ENCODE results near the gene TPGS2. TPM values are rescaled to one million over a fixed set of nuclear protein-coding genes. Genes with fewer than 3 reads are reported as not detected.

Gene TPGS2
- polyA plus RNA-seq, 2 of the 4 experiments (the other 2 are of a cell fraction): 71.9 to 143 TPM

DNA sequence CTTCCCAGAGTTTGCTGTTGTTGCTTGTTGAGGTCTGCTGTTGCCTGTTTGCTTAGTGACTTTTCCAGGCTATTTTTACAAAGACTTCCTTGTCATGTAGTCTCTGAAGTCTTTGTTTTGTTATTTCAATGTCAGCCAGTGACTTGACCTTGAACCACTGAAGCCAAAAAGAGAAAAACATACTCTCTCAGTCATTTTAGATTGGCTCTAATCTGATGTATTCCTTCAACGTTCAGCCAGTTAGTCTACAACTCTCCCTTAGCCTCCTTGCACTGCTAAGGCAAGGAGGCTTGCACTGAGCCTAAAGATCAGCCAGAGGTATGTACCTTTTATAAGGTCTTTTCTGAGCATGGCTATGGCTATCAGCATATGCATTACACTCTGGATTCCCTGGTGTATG lies 28.0 kb upstream of the TPGS2 start:
- CTCF ChIA-PET: no interaction called here
- ATAC-seq (no peak), DNase-seq (ENCODE audit: low read depth in 1 of 2, low spot score in 1 of 2) (no peak), FAIRE-seq (no peak)
- TF ChIP-seq HDAC2 (IDR thresholded peaks at IDR 0.05): no peak
- TF ChIP-seq ELK1 (IDR thresholded peaks at IDR 0.05; ENCODE audit: low read depth, low read length): no peak
- TF ChIP-seq, protein P1, sequence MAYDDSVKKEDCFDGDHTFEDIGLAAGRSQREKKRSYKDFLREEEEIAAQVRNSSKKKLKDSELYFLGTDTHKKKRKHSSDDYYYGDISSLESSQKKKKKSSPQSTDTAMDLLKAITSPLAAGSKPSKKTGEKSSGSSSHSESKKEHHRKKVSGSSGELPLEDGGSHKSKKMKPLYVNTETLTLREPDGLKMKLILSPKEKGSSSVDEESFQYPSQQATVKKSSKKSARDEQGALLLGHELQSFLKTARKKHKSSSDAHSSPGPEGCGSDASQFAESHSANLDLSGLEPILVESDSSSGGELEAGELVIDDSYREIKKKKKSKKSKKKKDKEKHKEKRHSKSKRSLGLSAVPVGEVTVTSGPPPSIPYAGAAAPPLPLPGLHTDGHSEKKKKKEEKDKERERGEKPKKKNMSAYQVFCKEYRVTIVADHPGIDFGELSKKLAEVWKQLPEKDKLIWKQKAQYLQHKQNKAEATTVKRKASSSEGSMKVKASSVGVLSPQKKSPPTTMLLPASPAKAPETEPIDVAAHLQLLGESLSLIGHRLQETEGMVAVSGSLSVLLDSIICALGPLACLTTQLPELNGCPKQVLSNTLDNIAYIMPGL (CRISPR knock-in tag; IDR thresholded peaks at IDR 0.05; ENCODE audit: borderline replicate concordance): no peak
- TF ChIP-seq NPAS2 (CRISPR knock-in tag; IDR thresholded peaks at IDR 0.05; ENCODE audit: borderline replicate concordance): no peak
- no peak for TF ChIP-seq NFE2L2 (conservative IDR thresholded peaks at IDR 0.05; ENCODE audit: low read length)
- Histone ChIP-seq H3K4me2 (no peak overlapping the region), H3K9me3 (no peaks in the 10 kb centered on the region), H3K4me1 (no peaks in the 10 kb centered on the region; the same call in 2 of the 3 replicates), H3K27ac (no peak overlapping the region), H3K4me3 (no peak overlapping the region)
- POLR2A ChIA-PET: no interaction called here
- WGBS (ENCODE audit: missing lambda C conversion rate): 38% methylated on average over 1 of the region's 1 CpG

DNA sequence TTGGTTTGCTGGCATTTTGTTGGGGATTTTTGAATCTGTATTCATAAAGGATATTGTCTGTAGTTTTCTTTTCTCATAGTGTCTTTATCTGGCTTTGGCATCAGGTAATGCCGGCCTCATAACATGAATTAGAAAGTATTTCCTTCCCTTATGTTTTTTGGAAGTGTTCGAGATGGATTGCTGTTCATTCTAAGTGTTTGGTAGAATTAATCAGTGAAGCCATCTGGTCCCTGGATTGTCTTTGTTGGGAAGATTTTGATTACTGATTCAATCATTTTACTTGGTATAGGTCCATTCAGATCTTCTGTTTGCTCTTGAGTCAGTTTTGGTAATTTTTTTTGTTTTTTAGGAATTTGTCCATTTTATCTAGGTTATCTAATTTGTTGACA lies 22.4 kb upstream of the TPGS2 start:
- FAIRE-seq (no peak), DNase-seq (ENCODE audit: low read depth in 1 of 2, low spot score in 1 of 2) (no peak), ATAC-seq (no peak)
- TF ChIP-seq MAZ (IDR thresholded peaks at IDR 0.05; ENCODE audit: borderline replicate concordance, low read depth, low read length): no peak
- no peak for TF ChIP-seq ZFP36 (IDR thresholded peaks at IDR 0.05; ENCODE audit: borderline replicate concordance, partially characterized antibody)
- no peak for TF ChIP-seq CEBPB (IDR thresholded peaks at IDR 0.05)
- TF ChIP-seq HDAC2 (IDR thresholded peaks at IDR 0.05): no peak
- TF ChIP-seq TP53 (CRISPR knock-in tag; IDR thresholded peaks at IDR 0.05): no peak
- TF ChIP-seq JUN (IDR thresholded peaks at IDR 0.05): no peak
- no peak for TF ChIP-seq FOXS1 (CRISPR knock-in tag; IDR thresholded peaks at IDR 0.05)
- no peak for TF ChIP-seq PHF8 (IDR thresholded peaks at IDR 0.05; ENCODE audit: borderline replicate concordance, low read depth)
- TF ChIP-seq KDM1A (IDR thresholded peaks at IDR 0.05; ENCODE audit: low read depth): no peak
- no peak for TF ChIP-seq SMC3 (IDR thresholded peaks at IDR 0.05)
- TF ChIP-seq JUNB (IDR thresholded peaks at IDR 0.05): no peak
- TF ChIP-seq CBX2 (IDR thresholded peaks at IDR 0.05; ENCODE audit: borderline replicate concordance, low read depth): no peak
- TF ChIP-seq RCOR1 (IDR thresholded peaks at IDR 0.05; ENCODE audit: low read depth, low read length): no peak
- no peak for TF ChIP-seq CHD2 (IDR thresholded peaks at IDR 0.05; ENCODE audit: low read length, partially characterized antibody)
- Histone ChIP-seq H3K4me2 (no peak overlapping the region), H3K9me3 (no peaks in the 10 kb centered on the region), H3K4me1 (0 out of 3 replicates have a peak, but pooled peaks cover 6% of the 10 kb centered on the region), H3K4me3 (no peak overlapping the region), H3K27ac (no peak overlapping the region)
- ChIA-PET CTCF (interaction anchor here (1.0 kb wide), 1 partner anchor 23 kb away, joined by 3 read pairs; the partner anchor contains the start of genes KIAA1328 and TPGS2), POLR2A (no interaction called here)
- 91% methylated on average over 2 of the region's 2 CpGs for WGBS (ENCODE audit: missing lambda C conversion rate)

DNA sequence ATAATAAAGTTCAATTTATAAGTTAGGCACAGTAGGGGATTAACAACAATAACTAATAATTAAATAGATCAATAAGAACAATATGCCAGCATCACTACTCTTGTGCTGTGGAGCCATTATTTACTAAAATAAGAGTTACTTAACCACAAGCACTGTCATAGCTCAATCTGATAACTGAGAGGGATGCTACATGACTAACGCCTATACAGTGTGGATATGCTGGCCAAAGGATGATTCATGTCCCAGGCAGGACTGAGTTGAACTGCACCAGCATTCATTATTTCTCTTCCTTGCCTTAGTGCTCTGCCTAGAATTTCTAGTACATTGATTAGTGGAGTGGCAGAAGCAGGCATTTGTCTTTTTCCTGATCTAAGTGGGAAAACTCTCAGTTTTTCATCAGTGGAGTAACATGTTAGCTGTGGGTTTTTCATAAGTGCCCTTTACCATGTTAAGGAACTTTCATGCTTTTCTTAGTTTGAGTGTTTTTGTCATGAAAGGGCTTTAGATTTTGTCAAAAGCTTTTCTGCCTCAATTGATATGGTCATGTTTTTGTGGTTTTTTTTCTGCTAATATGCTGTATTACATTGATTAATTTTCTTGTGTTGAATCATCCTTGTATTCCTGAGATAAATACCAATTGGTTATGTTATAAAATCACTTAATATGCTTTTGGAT lies 21.9 kb upstream of the TPGS2 start:
- WGBS (ENCODE audit: missing lambda C conversion rate): 7% methylated on average over 1 of the region's 1 CpG
- Histone ChIP-seq H3K4me1 (0 out of 3 replicates have a peak, but pooled peaks cover 6% of the 10 kb centered on the region), H3K9me3 (no peaks in the 10 kb centered on the region), H3K4me2 (no peak overlapping the region), H3K4me3 (no peak overlapping the region), H3K27ac (no peak overlapping the region)
- ChIA-PET POLR2A (no interaction called here), CTCF (no interaction called here)
- ATAC-seq: peak; percentile 92 to 95
- peak in 1 of 2 experiments; percentile 50 for DNase-seq (ENCODE audit: low read depth in 1 of 2, low spot score in 1 of 2)
- no peak for FAIRE-seq
- TF ChIP-seq, protein P2, sequence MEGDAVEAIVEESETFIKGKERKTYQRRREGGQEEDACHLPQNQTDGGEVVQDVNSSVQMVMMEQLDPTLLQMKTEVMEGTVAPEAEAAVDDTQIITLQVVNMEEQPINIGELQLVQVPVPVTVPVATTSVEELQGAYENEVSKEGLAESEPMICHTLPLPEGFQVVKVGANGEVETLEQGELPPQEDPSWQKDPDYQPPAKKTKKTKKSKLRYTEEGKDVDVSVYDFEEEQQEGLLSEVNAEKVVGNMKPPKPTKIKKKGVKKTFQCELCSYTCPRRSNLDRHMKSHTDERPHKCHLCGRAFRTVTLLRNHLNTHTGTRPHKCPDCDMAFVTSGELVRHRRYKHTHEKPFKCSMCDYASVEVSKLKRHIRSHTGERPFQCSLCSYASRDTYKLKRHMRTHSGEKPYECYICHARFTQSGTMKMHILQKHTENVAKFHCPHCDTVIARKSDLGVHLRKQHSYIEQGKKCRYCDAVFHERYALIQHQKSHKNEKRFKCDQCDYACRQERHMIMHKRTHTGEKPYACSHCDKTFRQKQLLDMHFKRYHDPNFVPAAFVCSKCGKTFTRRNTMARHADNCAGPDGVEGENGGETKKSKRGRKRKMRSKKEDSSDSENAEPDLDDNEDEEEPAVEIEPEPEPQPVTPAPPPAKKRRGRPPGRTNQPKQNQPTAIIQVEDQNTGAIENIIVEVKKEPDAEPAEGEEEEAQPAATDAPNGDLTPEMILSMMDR (IDR thresholded peaks at IDR 0.05): no peak
- TF ChIP-seq CBX8 (IDR thresholded peaks at IDR 0.05): no peak
- TF ChIP-seq ZNF302 (CRISPR knock-in tag; IDR thresholded peaks at IDR 0.05): no peak
- TF ChIP-seq MYC (IDR thresholded peaks at IDR 0.05; ENCODE audit: borderline replicate concordance, low read length): no peak
- TF ChIP-seq CHD2 (IDR thresholded peaks at IDR 0.05; ENCODE audit: low read length, partially characterized antibody): no peak
- TF ChIP-seq, protein P1 (CRISPR knock-in tag; IDR thresholded peaks at IDR 0.05; ENCODE audit: borderline replicate concordance): no peak
- no peak for TF ChIP-seq KDM5A (IDR thresholded peaks at IDR 0.05)
- TF ChIP-seq ESRRA (IDR thresholded peaks at IDR 0.05; ENCODE audit: borderline replicate concordance, low read length): no peak
- TF ChIP-seq EHF (CRISPR knock-in tag; IDR thresholded peaks at IDR 0.05): no peak
- TF ChIP-seq FOSB (CRISPR knock-in tag; IDR thresholded peaks at IDR 0.05): no peak
- no peak for TF ChIP-seq TP53 (CRISPR knock-in tag; IDR thresholded peaks at IDR 0.05)
- no peak for TF ChIP-seq FOXS1 (CRISPR knock-in tag; IDR thresholded peaks at IDR 0.05)
- no peak for TF ChIP-seq HOXB13 (CRISPR knock-in tag; IDR thresholded peaks at IDR 0.05; ENCODE audit: low read depth)
- no peak for TF ChIP-seq GATA3 (IDR thresholded peaks at IDR 0.05; ENCODE audit: borderline replicate concordance)

Data from A549 (cell line).